Vagina (tissue), 2 donors: ENCODE data around the gene KLHL2.
"Not testable (repeated sequence)": the region's sequence is repeated elsewhere in the genome, so short reads cannot be mapped to it uniquely, and the experiment has no call there.

Experiments used
- CTCF ChIP-seq, 3 experiments: fragments of 450-650 bp in 2 of 3; fragments of 200-600 bp in 1 of 3; sonication (generic) in 1 of 3; IDR thresholded peaks; one replicate each; pipeline ENCODE4 v1.5.1; 2017 to 2019; ENCODE audit warnings: antibody characterized with exemption in 3 of 3, mild to moderate bottlenecking in 2 of 3, moderate library complexity in 2 of 3
- POLR2A ChIP-seq, 2 donors: fragments of 450-650 bp; IDR thresholded peaks; one replicate each; pipeline ENCODE4 v1.6.1; 2017; ENCODE audit warnings: antibody characterized with exemption in 2 of 2, mild to moderate bottlenecking in 2 of 2, moderate library complexity in 2 of 2
- POLR2AphosphoS5 ChIP-seq, 2 donors: sonication (generic); formaldehyde crosslinking; IDR thresholded peaks; one replicate each; pipeline ENCODE4 v1.9.0; 2017; ENCODE audit warnings: antibody characterized with exemption in 2 of 2, mild to moderate bottlenecking in 2 of 2, low read depth in 1 of 2; ENCODE audit not compliant: insufficient read depth in 1 of 2

- TF ChIP-seq CTCF (IDR thresholded peaks at IDR 0.05); POLR2AphosphoS5 (IDR thresholded peaks at IDR 0.05; ENCODE audit: insufficient read depth in 1 of 2, low read depth in 1 of 2); POLR2A (IDR thresholded peaks at IDR 0.05): not testable (repeated sequence)
Measured at GRCh38 chr4:165221306-165221705, 13.9 kb downstream of the KLHL2 start.
